ENCODE results near the gene NFATC2. TPM values are rescaled to one million over a fixed set of nuclear protein-coding genes. Genes with fewer than 3 reads are reported as not detected.

Gene NFATC2
- total RNA-seq, 4 donors from 2014 or later = 5.3 to 22.5 (median 11.5) TPM

DNA sequence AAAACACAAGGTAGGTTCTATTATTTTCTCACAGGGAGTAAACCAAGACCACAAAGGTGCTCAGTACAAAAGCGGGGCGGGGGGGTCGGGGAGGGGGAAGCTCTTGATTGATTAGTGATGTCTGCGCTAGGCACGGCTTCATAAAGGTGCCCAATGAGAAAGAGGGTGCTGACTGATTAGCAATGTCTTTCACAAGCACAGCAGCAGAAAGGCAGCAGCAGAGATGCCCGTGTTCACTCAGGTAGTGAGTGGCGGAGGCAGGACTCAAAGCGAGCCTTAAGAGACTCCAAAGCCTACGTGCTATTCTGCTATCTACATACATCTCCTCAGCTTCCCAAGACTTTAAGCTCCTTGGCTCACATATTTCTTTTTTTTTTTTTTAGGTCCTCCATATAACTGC, 20.3 kb downstream of the NFATC2 start:
- Histone ChIP-seq H3K27ac (no peak overlapping the region), H3K36me3 (peaks cover 0 to 6% (median 0%) of the 10 kb centered on the region in 4 donors), H3K27me3 (no peaks in the 10 kb centered on the region), H3K4me1 (peaks cover 0 to 6% (median 0%) of the 10 kb centered on the region in 4 donors), H3K4me3 (no peak overlapping the region), H3K9me3 (no peaks in the 10 kb centered on the region)
- in situ Hi-C loops (cut with MboI; ENCODE audit: low pct_ligation_motif_present in 1 of 4, low pct_unique_long_range_greater_than_20kb in 1 of 4, low sequenced_read_pairs in 3 of 4) = no loop called here
- intact Hi-C loops (cut with DNase I; ENCODE audit: low total_unique reads) = no loop called here
- DNase-seq = no peak
- 92 to 96% methylated on average over 6 to 9 of the region's 9 CpGs for WGBS, 2 donors (ENCODE audit: low coverage in 1 of 2)
- TF ChIP-seq EP300 (IDR thresholded peaks at IDR 0.05; ENCODE audit: low read depth) (no peak), POLR2AphosphoS5 (IDR thresholded peaks at IDR 0.05) (no peak), POLR2A (IDR thresholded peaks at IDR 0.05) (no peak)
- TF ChIP-seq, protein P1, sequence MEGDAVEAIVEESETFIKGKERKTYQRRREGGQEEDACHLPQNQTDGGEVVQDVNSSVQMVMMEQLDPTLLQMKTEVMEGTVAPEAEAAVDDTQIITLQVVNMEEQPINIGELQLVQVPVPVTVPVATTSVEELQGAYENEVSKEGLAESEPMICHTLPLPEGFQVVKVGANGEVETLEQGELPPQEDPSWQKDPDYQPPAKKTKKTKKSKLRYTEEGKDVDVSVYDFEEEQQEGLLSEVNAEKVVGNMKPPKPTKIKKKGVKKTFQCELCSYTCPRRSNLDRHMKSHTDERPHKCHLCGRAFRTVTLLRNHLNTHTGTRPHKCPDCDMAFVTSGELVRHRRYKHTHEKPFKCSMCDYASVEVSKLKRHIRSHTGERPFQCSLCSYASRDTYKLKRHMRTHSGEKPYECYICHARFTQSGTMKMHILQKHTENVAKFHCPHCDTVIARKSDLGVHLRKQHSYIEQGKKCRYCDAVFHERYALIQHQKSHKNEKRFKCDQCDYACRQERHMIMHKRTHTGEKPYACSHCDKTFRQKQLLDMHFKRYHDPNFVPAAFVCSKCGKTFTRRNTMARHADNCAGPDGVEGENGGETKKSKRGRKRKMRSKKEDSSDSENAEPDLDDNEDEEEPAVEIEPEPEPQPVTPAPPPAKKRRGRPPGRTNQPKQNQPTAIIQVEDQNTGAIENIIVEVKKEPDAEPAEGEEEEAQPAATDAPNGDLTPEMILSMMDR (IDR thresholded peaks at IDR 0.05) = no peak

DNA sequence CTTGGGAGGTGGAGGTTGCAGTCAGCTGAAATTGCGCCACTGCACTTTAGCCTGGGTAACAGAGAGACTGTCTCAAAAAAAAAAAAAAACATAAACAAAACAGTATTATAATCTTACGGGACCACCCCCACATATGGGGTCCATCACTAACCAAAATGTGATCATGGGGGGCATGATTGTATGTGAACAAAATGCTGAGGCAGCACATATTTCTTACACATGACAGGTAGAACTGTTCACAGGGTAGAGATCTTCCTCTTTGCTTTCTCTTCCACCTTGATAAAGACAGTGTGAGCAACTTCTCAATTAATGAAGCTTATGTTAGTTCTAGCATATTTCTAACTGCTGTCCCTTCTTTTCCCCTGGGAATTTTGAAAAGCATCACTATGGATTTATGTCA, 24.7 kb downstream of the NFATC2 start:
- TF ChIP-seq POLR2A (IDR thresholded peaks at IDR 0.05) = no peak
- TF ChIP-seq, protein P1 (IDR thresholded peaks at IDR 0.05) = no peak
- no peak for TF ChIP-seq POLR2AphosphoS5 (IDR thresholded peaks at IDR 0.05)
- TF ChIP-seq EP300 (IDR thresholded peaks at IDR 0.05; ENCODE audit: low read depth) = no peak
- no peak overlapping the region for H3K4me3 ChIP-seq
- no peak for DNase-seq
- intact Hi-C loops (cut with DNase I; ENCODE audit: low total_unique reads) = no loop called here
- H3K36me3 ChIP-seq = peaks cover 0 to 4% (median under 1%) of the 10 kb centered on the region in 4 donors
- in situ Hi-C loops (cut with MboI; ENCODE audit: low pct_ligation_motif_present in 1 of 4, low pct_unique_long_range_greater_than_20kb in 1 of 4, low sequenced_read_pairs in 3 of 4) = no loop called here
- 95 to 100% methylated on average over 1 to 2 of the region's 2 CpGs for WGBS, 2 donors (ENCODE audit: low coverage in 1 of 2)
- H3K4me1 ChIP-seq = no peaks in the 10 kb centered on the region
- H3K27ac ChIP-seq = no peak overlapping the region
- no peaks in the 10 kb centered on the region for H3K27me3 ChIP-seq
- no peaks in the 10 kb centered on the region for H3K9me3 ChIP-seq

DNA sequence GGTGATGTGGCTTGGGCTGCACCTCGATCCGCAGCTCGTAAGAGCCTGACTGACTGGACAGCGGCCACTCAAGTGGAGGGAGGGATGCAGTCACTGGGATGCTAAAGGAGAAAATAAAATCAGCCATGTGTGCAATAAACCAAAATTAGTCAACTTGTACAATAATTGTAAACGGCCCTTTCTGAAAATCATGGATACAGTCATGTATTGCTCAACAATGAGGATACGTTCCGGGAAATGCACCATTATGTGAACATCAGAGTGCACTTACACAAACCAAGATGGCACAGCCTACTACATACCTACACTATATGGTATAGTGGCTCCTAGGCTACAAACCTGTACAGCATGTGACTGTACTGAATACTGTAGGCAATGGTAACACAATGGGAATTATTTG, 25.7 kb downstream of the NFATC2 start:
- Histone ChIP-seq H3K4me3 (no peak overlapping the region), H3K4me1 (no peaks in the 10 kb centered on the region), H3K9me3 (no peaks in the 10 kb centered on the region), H3K27me3 (no peaks in the 10 kb centered on the region), H3K27ac (no peak overlapping the region), H3K36me3 (peaks cover 0 to 4% (median 0%) of the 10 kb centered on the region in 4 donors)
- in situ Hi-C loops (cut with MboI; ENCODE audit: low pct_ligation_motif_present in 1 of 4, low pct_unique_long_range_greater_than_20kb in 1 of 4, low sequenced_read_pairs in 3 of 4) = no loop called here
- TF ChIP-seq POLR2A (IDR thresholded peaks at IDR 0.05) = no peak
- no peak for TF ChIP-seq POLR2AphosphoS5 (IDR thresholded peaks at IDR 0.05)
- TF ChIP-seq, protein P1 (IDR thresholded peaks at IDR 0.05) = no peak
- no peak for TF ChIP-seq EP300 (IDR thresholded peaks at IDR 0.05; ENCODE audit: low read depth)
- no peak for DNase-seq
- WGBS, 2 donors (ENCODE audit: low coverage in 1 of 2) = 94 to 100% methylated on average over 2 to 7 of the region's 7 CpGs
- intact Hi-C loops (cut with DNase I; ENCODE audit: low total_unique reads) = no loop called here

DNA sequence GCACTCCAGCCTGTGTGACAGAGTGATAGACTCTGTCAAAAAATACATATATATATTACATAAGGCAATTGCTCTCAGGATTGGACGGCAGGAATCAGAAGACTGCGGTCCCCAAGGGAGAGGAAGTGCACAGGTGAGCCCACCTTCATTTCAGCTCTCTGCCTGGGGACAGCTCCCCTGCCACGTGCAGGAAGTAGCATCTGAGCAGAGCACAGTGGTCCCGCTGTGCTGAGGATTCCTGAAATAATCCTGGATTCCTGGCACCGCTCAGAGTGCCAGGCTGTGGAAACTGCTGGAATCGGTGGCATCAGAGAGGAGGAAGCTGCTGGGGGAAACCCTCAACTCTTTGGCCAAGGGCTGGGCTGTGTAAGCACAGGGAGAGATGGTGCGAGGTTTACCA, 27.7 kb downstream of the NFATC2 start:
- H3K27ac ChIP-seq = no peak overlapping the region
- H3K36me3 ChIP-seq = peaks cover 0 to 4% (median 0%) of the 10 kb centered on the region in 4 donors
- no peaks in the 10 kb centered on the region for H3K4me1 ChIP-seq
- intact Hi-C loops (cut with DNase I; ENCODE audit: low total_unique reads) = no loop called here
- no peaks in the 10 kb centered on the region for H3K9me3 ChIP-seq
- H3K27me3 ChIP-seq = no peaks in the 10 kb centered on the region
- in situ Hi-C loops (cut with MboI; ENCODE audit: low pct_ligation_motif_present in 1 of 4, low pct_unique_long_range_greater_than_20kb in 1 of 4, low sequenced_read_pairs in 3 of 4) = no loop called here
- TF ChIP-seq POLR2AphosphoS5 (IDR thresholded peaks at IDR 0.05) (no peak), EP300 (IDR thresholded peaks at IDR 0.05; ENCODE audit: low read depth) (no peak), POLR2A (IDR thresholded peaks at IDR 0.05) (no peak)
- TF ChIP-seq, protein P1 (IDR thresholded peaks at IDR 0.05) = no peak
- no peak for DNase-seq
- no peak overlapping the region for H3K4me3 ChIP-seq
- 97% methylated on average over 7 of the region's 7 CpGs; no CpG with 5 or more reads in 1 of the 2 donors for WGBS, 2 donors (ENCODE audit: low coverage in 1 of 2)
